NCI-H748 (cell line): ENCODE results near the gene CGB2.

Source experiments
- DNase-seq: peaks from one replicate; lab custom pipeline; 2025; ENCODE audit not compliant: unreplicated experiment; lab: John Stamatoyannopoulos, UW

The CGB2 gene

DNA sequence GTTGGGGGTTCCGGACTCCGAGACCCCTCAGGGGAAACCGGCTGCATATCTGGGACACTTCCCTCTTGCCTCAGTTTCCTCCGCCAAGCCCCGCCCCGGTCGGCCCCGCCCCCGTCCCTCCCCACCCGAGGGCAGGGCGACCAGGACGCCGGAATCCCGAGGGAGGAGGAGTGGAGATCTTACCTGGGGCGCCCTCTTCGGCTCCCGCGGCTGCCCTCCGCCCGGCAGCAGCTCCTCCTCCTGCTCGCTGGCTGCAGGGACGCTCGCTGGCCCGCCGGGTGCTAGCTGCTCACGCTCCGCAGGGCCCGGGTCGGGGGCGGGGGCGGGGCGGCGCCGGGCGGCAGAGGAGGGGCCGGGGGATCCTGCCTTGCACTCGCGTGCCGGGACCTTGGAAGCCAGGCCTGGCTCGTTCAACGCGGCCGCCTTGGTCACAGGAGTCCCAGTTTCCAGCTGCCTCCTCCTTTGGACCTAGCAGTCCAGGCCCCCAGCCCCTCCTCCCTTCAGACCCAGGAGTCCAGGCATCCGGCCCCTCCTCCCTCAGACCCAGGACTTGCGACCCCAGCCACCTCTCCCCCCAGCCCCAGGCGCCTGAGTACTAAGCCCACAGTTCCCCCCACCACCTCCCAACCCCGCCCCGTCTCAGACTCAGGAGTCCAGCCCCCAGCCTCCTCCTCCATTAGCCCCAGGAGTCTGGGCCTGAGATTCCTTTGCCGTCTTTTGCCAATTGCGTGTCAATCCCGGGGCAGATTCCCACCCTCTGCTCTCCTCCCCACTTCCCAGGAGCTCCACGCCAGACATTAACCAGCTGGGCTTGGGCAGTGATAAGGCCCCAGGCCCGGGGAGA is 33.3 kb downstream of the CGB2 start, which contains the start of gene NTF4:
Gene NTF4, minus strand, starts transcription at position 51 of the 844 bp plus-strand sequence. CDS start 2,821 bp downstream, outside the sequence.
- peak; percentile 36 for DNase-seq

DNA sequence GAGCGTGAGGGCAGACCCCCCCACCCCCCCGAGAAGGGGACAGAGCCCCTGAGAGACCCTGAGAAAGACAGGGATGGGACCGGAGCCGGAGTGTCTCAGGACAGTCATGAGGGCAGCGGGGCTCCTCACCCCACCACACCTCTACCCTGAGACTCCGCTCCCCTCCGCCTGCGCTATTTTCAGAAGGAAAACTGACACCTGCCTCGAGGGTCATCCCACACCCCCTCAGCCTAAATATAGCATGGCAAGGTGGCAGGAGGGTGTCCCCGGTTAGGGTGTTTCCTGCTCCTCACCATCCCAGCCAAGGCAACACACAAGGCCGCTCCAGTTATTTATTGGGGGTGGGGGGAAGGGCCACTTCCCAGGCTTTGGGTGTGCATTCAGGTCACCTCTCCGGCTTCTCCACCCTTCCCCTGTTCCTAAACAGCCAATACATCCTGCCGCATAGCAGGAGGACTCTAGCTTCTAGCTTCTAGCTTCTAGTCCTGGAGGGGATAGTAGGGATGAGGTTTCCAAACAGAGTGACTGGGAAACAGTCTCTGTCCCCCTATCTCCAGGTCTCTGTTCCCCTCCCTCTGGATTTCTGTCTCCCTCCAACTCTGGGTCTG is 34.3 kb downstream of the CGB2 start:
- DNase-seq, result no peak

DNA sequence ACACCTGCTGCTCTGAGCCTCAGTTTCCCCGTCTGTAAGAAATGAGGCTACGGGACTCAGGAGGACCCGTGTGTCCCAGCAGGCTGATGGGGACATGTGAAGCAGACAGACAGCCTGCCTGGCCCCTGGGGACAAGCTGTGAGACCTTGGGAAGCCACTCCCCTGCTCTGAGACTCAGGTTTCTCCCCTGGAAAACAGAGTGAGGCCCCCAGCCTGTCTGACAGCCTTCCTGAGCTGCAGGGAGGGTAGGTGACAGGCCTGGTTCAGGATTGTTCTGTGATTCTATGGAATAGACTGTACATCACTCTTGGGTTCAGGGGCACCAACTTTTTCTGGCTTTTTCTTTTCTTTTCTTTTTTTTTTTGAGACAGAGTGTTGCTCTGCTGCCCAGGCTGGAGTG is 35.9 kb downstream of the CGB2 start:
- no peak for DNase-seq

DNA sequence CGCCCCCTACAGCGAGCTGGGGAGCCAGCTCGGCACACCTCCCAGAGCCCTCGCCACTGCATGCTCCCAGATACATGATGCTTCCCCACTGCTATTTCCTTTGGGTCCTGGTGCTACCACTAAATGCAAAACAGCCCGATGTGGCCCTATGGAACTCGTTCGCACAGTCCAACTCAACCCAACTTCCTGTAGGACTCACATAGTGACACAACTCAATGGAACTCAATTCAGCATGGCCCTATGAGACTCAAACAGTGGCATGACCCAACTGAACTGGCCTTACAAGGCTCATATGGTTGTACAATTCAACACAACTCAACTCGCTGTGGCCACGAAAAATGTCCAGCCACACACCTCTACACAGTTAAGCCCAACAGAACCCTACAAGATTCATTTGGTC is 37.3 kb downstream of the CGB2 start:
- no peak for DNase-seq

DNA sequence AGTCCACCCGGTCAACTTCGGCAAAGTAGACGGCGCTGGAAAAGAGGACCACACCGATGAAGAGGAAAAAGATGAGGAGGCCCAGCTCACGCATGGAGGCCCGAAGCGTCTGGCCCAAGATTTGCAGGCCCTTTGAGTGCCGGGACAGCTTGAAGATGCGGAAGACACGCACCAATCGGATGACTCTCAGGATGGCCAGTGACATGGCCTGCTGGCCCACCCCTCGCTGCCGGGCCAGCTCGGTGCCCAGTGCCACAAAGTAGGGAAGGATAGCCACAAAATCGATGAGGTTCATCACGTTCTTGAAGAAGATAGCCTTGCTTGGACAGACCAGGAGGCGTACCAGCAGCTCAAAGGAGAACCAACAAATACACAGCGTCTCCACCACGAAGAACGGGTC is 38.7 kb downstream of the CGB2 start:
- no peak for DNase-seq

DNA sequence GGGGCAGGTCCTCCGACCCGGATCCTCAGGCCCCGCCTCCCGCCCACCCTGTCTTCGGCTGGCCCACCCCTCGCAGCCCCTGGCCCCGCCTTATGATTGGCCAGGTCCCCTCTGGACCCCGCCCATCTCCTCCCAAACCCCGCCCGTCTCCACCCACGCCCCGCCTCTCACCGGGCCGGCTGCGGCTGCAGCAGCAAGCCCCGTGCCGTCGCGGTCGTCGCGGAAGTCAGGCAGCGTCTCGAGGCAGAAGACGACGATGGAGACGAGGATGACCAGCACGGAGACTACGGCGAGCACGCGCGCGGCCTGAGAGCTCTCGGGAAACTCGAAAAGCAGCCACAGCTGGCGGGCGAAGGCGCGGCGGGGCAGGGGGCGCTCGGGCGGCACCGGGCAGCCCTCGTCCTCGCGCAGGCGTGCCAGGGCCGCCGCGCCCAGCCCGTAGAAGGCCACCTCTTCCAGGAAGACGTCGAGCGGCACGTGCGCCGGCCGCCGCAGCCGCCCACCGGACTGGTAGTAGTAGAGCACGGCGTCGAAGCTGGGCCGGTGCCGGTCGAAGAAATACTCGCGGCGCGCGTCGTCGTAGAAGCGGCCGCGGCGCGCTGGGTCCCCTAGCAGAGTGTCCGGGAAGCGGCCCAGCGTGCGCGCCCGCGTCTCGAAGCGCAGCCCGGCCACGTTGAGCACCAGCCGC is 40.3 kb downstream of the CGB2 start:
- DNase-seq, result no peak

DNA sequence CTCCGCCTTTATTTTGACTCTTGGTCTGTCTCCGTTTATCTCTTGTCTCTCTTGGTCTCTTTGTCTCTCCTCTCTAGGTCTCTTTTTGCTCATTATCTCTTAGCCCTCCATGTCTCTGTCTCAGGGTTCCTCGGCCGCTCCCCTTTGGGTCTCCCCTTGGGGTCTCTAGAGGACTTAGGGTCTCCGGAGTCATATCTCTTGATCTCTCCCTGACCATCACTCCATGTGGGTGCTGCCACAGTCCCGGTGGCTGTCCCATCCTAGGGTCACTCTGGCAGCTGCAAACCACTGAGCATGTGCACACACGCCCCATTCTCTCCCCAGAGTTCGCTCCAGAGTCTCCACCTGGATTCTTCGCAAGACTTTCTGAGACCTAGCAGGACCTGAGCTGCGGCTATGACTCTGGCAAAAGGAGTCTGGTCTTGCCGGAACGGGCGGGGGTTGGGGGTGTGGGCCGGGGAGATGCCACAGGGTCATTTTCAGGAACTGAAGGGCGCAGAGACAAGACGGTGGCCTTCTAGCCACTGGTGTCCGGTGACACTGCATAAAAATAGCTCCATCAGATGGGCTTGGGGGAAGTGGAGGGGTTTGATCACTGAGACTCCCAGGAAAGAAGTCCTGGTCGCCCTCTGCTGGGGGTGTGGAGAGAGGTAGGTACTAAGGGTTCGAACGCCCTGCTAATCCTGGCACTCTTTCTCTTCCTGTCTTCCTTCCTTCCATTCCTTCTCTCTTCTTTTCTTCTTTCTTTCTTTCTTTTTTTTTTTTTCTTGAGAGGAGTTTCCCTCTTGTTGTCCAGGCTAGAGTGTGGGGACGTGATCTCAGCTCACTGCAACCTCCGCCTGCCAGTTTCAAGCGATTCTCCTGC is 42.1 kb downstream of the CGB2 start:
- peak; percentile 52 for DNase-seq

DNA sequence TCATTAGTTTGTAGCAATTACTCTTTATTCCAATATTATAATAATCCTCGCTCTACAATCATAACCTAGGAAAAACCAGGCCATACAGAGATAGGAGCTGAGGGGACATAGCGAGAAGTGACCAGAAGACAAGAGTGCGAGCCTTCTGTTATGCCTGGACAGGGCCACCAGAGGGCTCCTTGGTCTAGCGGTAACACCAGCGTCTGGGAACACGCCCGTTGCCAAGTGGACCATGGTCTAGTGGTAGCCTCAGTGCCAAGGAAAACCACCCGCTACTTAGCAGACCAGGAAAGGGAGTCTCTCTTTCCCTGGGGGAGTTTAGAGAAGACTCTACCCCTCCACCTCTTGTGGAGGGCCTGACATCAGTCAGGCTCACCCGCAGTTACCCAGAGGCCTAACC is 43.2 kb downstream of the CGB2 start:
- peak; percentile 74 for DNase-seq

DNA sequence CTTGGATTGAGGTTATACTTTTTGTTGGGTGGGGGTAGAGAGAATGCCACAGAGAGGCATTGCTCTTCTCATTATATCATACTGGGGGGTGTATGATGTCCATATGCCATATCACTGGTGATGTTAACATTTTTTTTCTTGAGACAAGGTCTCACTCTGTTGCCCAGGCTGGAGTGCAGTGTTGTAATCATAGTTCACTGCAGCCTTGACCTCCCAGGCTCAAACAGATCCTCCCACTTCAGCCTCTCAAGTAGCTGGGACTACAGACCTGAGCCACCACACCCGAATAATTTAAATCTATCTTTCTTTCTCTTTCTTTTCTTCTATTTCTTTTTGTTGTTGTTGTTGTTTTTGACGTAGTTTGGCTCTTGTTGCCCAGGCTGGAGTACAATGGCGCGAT is 48.7 kb downstream of the CGB2 start:
- no peak for DNase-seq

DNA sequence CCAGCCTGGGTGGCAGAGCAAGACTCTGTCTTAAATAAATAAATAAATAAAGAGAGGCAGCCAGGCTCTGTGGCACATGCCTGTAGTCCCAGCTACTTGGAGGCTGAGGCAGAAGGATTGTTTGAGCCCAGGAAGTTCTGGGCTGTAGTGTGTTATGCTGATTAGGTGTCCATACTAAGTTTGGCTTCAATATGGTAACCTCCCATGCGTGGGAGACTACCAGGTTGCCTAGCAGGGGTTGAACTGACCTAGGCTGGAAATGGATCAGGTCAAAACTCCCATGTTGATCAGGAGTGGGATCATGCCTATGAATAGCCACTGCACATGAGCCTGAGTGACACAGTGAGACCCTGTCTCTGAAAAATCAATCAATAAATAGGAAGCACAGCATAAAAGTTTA is 49.6 kb downstream of the CGB2 start:
- no peak for DNase-seq
